ENCODE results near the gene PCDHGB1. TPM values are rescaled to one million over a fixed set of nuclear protein-coding genes. Genes with fewer than 3 reads are reported as not detected.

PCDHGB1 gene
- total and polyA plus RNA-seq, 2 experiments from 2014 or later, result 0.53 to 0.57 TPM

GRCh38 chr5:141366016-141366896, 16.4 kb downstream of the PCDHGB1 start:
- H4K20me1 ChIP-seq (ENCODE audit: insufficient read depth, poor library complexity, severe bottlenecking), result no peaks in the 10 kb centered on the region
- H3K4me3 ChIP-seq, result no peak overlapping the region
- no peak overlapping the region for H2AFZ ChIP-seq
- H3K9me3 ChIP-seq (ENCODE audit: low read depth), result peaks cover 5% of the 10 kb centered on the region
- H3K27me3 ChIP-seq, result no peaks in the 10 kb centered on the region
- no peaks in the 10 kb centered on the region for H3K36me3 ChIP-seq (replicated peaks; ENCODE audit: insufficient read depth, low read depth)
- 96% methylated on average over 43 of the region's 46 CpGs for WGBS (ENCODE audit: low lambda C conversion rate, missing lambda C conversion rate)
- H3K9me2 ChIP-seq (replicated peaks; ENCODE audit: insufficient read depth), result no peaks in the 10 kb centered on the region
- no peaks in the 10 kb centered on the region for H3K4me1 ChIP-seq (ENCODE audit: insufficient read depth)
- no peak for DNase-seq (ENCODE audit: low spot score)
- TF ChIP-seq CTCF (IDR thresholded peaks at IDR 0.05; ENCODE audit: poor library complexity) (no peak), EZH2 (IDR thresholded peaks at IDR 0.05; ENCODE audit: borderline replicate concordance) (no peak)
- no peak overlapping the region for H3K4me2 ChIP-seq
- H3K27ac ChIP-seq, result no peak overlapping the region
- H3K79me2 ChIP-seq, result no peaks in the 10 kb centered on the region

GRCh38 chr5:141369994-141370848, 20.3 kb downstream of the PCDHGB1 start, which contains the start of gene PCDHGB3:
Gene PCDHGB3 (plus strand): TSS chr5:141370242. CDS start chr5:141370395, 153 bp downstream.
- no peak within 1 kb of the TSS for H2AFZ ChIP-seq
- no peak for DNase-seq (ENCODE audit: low spot score)
- H3K4me2 ChIP-seq, result no peak within 1 kb of the TSS
- WGBS (ENCODE audit: low lambda C conversion rate, missing lambda C conversion rate), result 90% methylated on average over 32 of the region's 32 CpGs
- TF ChIP-seq EZH2 (IDR thresholded peaks at IDR 0.05; ENCODE audit: borderline replicate concordance) (no peak), EZH2phosphoT487 (IDR thresholded peaks at IDR 0.05; ENCODE audit: low read depth, severe bottlenecking, unreplicated experiment) (no peak), CTCF (IDR thresholded peaks at IDR 0.05; ENCODE audit: poor library complexity) (no peak)
- H3K4me3 ChIP-seq, result no peak within 1 kb of the TSS
- H4K20me1 ChIP-seq (ENCODE audit: insufficient read depth, poor library complexity, severe bottlenecking), result no peaks in the 10 kb centered on the region
- no peaks in the 10 kb centered on the region for H3K9me2 ChIP-seq (replicated peaks; ENCODE audit: insufficient read depth)
- no peaks in the 10 kb centered on the region for H3K36me3 ChIP-seq (replicated peaks; ENCODE audit: insufficient read depth, low read depth)
- no peaks in the 10 kb centered on the region for H3K9me3 ChIP-seq (ENCODE audit: low read depth)
- no peak within 1 kb of the TSS for H3K27ac ChIP-seq
- H3K79me2 ChIP-seq, result no peaks in the 10 kb centered on the region
- no peaks in the 10 kb centered on the region for H3K4me1 ChIP-seq (ENCODE audit: insufficient read depth)
- no peaks in the 10 kb centered on the region for H3K27me3 ChIP-seq

GRCh38 chr5:141371572-141372475, 21.9 kb downstream of the PCDHGB1 start:
- 97% methylated on average over 65 of the region's 69 CpGs for WGBS (ENCODE audit: low lambda C conversion rate, missing lambda C conversion rate)
- no peak overlapping the region for H3K4me2 ChIP-seq
- H3K9me2 ChIP-seq (replicated peaks; ENCODE audit: insufficient read depth), result no peaks in the 10 kb centered on the region
- no peaks in the 10 kb centered on the region for H3K36me3 ChIP-seq (replicated peaks; ENCODE audit: insufficient read depth, low read depth)
- H3K4me3 ChIP-seq, result no peak overlapping the region
- no peaks in the 10 kb centered on the region for H4K20me1 ChIP-seq (ENCODE audit: insufficient read depth, poor library complexity, severe bottlenecking)
- no peaks in the 10 kb centered on the region for H3K4me1 ChIP-seq (ENCODE audit: insufficient read depth)
- TF ChIP-seq CTCF (IDR thresholded peaks at IDR 0.05; ENCODE audit: poor library complexity), result no peak
- no peak for TF ChIP-seq EZH2phosphoT487 (IDR thresholded peaks at IDR 0.05; ENCODE audit: low read depth, severe bottlenecking, unreplicated experiment)
- TF ChIP-seq EZH2 (IDR thresholded peaks at IDR 0.05; ENCODE audit: borderline replicate concordance), result no peak
- H3K79me2 ChIP-seq, result no peaks in the 10 kb centered on the region
- no peak overlapping the region for H2AFZ ChIP-seq
- H3K27ac ChIP-seq, result no peak overlapping the region
- H3K27me3 ChIP-seq, result no peaks in the 10 kb centered on the region
- no peak for DNase-seq (ENCODE audit: low spot score)
- no peaks in the 10 kb centered on the region for H3K9me3 ChIP-seq (ENCODE audit: low read depth)

All from hepatocyte (in vitro differentiated cells).